Measurements from ENCODE around the gene RIC8B. TPM values are rescaled to one million over a fixed set of nuclear protein-coding genes. Genes with fewer than 3 reads are reported as not detected.
"Not testable (repeated sequence)": the region's sequence is repeated elsewhere in the genome, so short reads cannot be mapped to it uniquely, and the experiment has no call there.

The RIC8B gene, protein sequence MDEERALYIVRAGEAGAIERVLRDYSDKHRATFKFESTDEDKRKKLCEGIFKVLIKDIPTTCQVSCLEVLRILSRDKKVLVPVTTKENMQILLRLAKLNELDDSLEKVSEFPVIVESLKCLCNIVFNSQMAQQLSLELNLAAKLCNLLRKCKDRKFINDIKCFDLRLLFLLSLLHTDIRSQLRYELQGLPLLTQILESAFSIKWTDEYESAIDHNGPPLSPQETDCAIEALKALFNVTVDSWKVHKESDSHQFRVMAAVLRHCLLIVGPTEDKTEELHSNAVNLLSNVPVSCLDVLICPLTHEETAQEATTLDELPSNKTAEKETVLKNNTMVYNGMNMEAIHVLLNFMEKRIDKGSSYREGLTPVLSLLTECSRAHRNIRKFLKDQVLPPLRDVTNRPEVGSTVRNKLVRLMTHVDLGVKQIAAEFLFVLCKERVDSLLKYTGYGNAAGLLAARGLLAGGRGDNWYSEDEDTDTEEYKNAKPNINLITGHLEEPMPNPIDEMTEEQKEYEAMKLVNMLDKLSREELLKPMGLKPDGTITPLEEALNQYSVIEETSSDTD
- total RNA-seq: 25.2 TPM
- long read RNA-seq, full-length matches to known transcripts: 33 of 50 reads
- long read RNA-seq, partial matches to known transcripts: 7 of 50 reads
- long read RNA-seq, other reads (novel, unspliced or antisense): 10 of 50 reads

DNA sequence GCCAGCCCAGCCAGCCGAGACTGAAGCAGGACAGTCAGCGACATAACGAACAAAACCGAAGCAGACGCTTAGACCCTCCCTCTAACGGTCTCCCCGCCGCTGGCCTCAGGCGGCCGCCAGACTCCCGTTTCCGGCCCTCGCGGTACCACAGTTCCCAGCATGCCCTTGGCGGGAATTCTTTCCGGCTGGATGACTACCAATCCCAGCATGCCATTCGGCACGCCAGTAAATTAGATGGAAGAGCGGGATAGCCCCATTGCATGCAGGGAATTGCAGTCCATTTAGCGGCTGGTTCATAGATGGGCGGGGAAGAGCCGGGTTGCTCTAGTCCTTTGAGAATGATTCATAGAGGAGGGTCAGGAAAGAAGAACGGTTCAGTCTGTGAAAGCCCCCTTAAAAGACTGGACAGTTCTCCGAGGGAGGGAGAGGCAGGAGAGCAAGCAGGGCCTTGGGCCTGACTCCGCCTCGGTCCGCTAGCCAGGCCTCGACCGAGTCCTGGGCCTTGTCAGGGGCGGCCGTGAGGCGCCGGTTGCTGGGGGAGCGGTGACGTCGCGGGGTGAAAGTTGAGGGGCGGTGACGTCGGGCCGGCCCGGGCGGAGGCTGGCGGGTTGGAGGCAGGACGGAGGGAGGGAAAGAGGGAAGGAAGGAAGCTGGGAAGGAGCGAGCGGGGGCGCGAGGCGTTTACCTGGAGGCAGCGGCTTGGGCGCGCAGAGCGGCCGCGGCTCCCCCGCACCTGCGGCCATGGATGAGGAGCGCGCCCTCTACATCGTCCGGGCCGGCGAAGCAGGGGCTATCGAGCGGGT is at the start of gene RIC8B:
Gene RIC8B, plus strand, starts transcription at position 678 of the 803 bp plus-strand sequence. Its CDS starts 64 bp downstream, at position 742.
- peaks cover 59% of the 10 kb centered on the region for H3K4me1 ChIP-seq
- TF ChIP-seq, protein P1, sequence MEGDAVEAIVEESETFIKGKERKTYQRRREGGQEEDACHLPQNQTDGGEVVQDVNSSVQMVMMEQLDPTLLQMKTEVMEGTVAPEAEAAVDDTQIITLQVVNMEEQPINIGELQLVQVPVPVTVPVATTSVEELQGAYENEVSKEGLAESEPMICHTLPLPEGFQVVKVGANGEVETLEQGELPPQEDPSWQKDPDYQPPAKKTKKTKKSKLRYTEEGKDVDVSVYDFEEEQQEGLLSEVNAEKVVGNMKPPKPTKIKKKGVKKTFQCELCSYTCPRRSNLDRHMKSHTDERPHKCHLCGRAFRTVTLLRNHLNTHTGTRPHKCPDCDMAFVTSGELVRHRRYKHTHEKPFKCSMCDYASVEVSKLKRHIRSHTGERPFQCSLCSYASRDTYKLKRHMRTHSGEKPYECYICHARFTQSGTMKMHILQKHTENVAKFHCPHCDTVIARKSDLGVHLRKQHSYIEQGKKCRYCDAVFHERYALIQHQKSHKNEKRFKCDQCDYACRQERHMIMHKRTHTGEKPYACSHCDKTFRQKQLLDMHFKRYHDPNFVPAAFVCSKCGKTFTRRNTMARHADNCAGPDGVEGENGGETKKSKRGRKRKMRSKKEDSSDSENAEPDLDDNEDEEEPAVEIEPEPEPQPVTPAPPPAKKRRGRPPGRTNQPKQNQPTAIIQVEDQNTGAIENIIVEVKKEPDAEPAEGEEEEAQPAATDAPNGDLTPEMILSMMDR (IDR thresholded peaks at IDR 0.05; ENCODE audit: borderline replicate concordance): no peak
- peak; percentile 96 for DNase-seq
- H3K27me3 ChIP-seq (ENCODE audit: low read depth): no peaks in the 10 kb centered on the region
- peak within 1 kb of the TSS; percentile 98 for H3K4me3 ChIP-seq
- H3K27ac ChIP-seq (replicated peaks): peak within 1 kb of the TSS; percentile 99
- H3K36me3 ChIP-seq: no peaks in the 10 kb centered on the region
- H3K9me3 ChIP-seq (replicated peaks): no peaks in the 10 kb centered on the region
- intact Hi-C loops (cut with micrococcal nuclease): no loop called here

DNA sequence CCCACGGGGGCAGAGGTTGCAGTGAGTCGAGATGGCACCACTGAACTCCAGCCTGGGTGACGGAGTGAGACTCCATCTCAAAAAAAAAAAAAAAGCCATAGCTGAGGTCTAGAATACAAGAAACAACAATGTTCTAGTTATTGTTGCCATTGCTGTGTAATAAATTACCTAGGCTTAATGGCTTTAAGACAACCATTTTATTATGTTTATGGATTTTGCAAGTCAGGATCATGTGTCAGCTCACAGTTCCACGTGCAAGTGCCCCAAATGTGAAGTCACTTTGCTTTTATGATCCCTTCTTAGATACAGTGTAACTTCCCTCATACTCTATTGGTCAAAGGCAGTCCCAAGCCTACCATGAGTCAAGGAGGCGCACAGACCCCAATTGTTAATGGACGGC is 49.5 kb upstream of the RIC8B start:
- Histone ChIP-seq H3K9me3 (replicated peaks) (no peaks in the 10 kb centered on the region), H3K4me1 (no peaks in the 10 kb centered on the region), H3K27me3 (ENCODE audit: low read depth) (no peaks in the 10 kb centered on the region), H3K27ac (replicated peaks) (no peak overlapping the region), H3K4me3 (no peak overlapping the region), H3K36me3 (no peaks in the 10 kb centered on the region)
- DNase-seq: no peak
- TF ChIP-seq, protein P1 (IDR thresholded peaks at IDR 0.05; ENCODE audit: borderline replicate concordance): no peak
- intact Hi-C loops (cut with micrococcal nuclease): no loop called here

DNA sequence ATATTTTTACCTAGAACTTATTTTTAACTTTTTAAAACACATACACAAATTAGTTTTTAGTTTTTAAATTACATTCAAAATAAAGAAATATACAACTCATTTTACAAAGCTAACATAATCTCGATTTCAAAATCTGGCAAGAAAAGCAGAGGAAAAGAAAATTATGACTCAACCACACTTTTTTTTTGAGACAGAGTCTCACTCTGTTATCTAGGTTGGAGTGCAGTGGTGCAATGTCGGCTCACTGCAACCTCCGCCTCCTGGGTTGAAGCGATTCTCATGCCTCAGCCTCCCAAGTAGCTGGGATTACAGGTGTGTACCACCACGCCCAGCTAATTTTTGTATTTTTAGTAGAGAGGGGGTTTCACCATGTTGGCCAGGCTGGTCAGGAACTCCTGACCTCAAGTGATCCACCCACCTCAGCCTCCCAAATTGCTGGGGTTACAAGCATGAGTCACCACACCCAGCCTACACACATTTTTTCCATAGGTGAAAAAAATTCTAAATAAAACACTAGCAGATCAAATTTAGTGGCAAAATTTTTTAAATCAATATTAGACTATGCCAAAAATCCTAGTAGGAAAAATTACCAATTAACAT is 47.8 kb upstream of the RIC8B start:
- DNase-seq; H3K27me3 ChIP-seq (ENCODE audit: low read depth); H3K4me1 ChIP-seq; H3K9me3 ChIP-seq (replicated peaks); H3K4me3 ChIP-seq; H3K27ac ChIP-seq (replicated peaks); H3K36me3 ChIP-seq; intact Hi-C loops (cut with micrococcal nuclease): not testable (repeated sequence)

DNA sequence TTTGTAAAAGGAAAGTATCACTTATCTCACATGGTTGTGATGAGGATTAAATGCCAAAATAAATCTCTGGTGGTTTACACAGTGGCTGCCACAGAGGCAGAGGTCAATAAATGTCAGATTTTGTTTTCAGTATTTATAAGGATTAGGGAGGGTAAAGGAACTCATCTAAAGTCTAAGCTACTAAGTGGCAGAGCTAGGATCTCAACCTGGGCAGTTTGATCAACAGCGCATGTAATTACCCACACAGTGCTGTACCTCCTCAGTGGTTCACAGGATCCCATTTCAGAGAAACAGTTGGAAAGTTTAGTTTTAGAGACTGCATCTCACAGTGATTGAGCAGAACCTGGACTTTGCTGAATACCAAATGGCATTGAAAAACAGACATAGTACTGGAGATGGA is 44.9 kb upstream of the RIC8B start:
- no peak overlapping the region for H3K4me3 ChIP-seq
- intact Hi-C loops (cut with micrococcal nuclease): no loop called here
- TF ChIP-seq, protein P1 (IDR thresholded peaks at IDR 0.05; ENCODE audit: borderline replicate concordance): no peak

DNA sequence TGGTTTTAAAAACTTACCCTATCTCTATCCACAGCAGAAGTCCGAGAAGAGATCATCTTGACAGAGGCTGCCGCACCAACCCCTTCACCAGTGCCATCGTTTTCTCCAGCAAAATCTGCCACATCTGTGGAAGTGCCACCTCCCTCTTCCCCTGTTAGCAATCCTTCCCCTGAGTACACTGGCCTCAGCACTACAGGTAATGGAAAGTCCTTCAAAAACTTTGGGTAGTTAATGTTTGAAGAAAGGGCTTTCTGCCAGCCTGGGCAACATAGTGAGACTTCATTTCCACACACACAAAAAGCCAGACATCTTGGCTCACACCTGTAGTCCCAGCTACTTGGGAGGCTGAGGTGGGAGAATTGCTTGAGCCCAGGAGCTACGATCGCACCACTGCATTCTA is 41.6 kb upstream of the RIC8B start:
- Histone ChIP-seq H3K4me3 (no peak overlapping the region), H3K9me3 (replicated peaks) (no peaks in the 10 kb centered on the region), H3K27ac (replicated peaks) (no peak overlapping the region), H3K4me1 (no peaks in the 10 kb centered on the region), H3K27me3 (ENCODE audit: low read depth) (no peaks in the 10 kb centered on the region), H3K36me3 (no peaks in the 10 kb centered on the region)
- intact Hi-C loops (cut with micrococcal nuclease): no loop called here
- no peak for DNase-seq
- TF ChIP-seq, protein P1 (IDR thresholded peaks at IDR 0.05; ENCODE audit: borderline replicate concordance): no peak

More for the DNA sequence above, 44.9 kb upstream of the RIC8B start:
- Histone ChIP-seq H3K36me3 (no peaks in the 10 kb centered on the region), H3K9me3 (replicated peaks) (no peaks in the 10 kb centered on the region), H3K4me1 (no peaks in the 10 kb centered on the region), H3K27ac (replicated peaks) (no peak overlapping the region), H3K27me3 (ENCODE audit: low read depth) (no peaks in the 10 kb centered on the region)
- DNase-seq: no peak
